Fibroblast of skin of left biceps (primary cell): ENCODE data around the gene DLL3.

Experiments used
- DNase-seq, 2 experiments: peaks; one replicate each; pipeline ENCODE4 v3.0.0-alpha.2; 2013; ENCODE audit warnings: low read depth in 2 of 2

DLL3 gene

GRCh38 chr19:39555883-39556282 lies 57.1 kb downstream of the DLL3 start:
- no peak for DNase-seq
